ENCODE results near the gene GALNT17. TPM values are rescaled to one million over a fixed set of nuclear protein-coding genes. Genes with fewer than 3 reads are reported as not detected.
"Not testable (repeated sequence)": the region's sequence is repeated elsewhere in the genome, so short reads cannot be mapped to it uniquely, and the experiment has no call there.

GALNT17 gene
- polyA plus RNA-seq, 1 donor: 30.1 TPM

- DNase-seq: no peak
Observed at GRCh38 chr7:71638108-71638507, 506.2 kb downstream of the GALNT17 start.

- no peak for DNase-seq
Observed at GRCh38 chr7:71639382-71640085, 507.6 kb downstream of the GALNT17 start.

- not testable (repeated sequence) for DNase-seq
Observed at GRCh38 chr7:71643031-71643430, 511.1 kb downstream of the GALNT17 start.

- no peak for DNase-seq
Observed at GRCh38 chr7:71645836-71646235, 513.9 kb downstream of the GALNT17 start.

- DNase-seq: no peak
Observed at GRCh38 chr7:71649812-71650211, 517.9 kb downstream of the GALNT17 start.

- DNase-seq: no peak
Observed at GRCh38 chr7:71650653-71651337, 518.9 kb downstream of the GALNT17 start.

- no peak for DNase-seq
Observed at GRCh38 chr7:71652510-71652909, 520.6 kb downstream of the GALNT17 start.

GRCh38 chr7:71657386-71657785, 525.4 kb downstream of the GALNT17 start:
- DNase-seq: no peak

- no peak for DNase-seq
Observed at GRCh38 chr7:71659622-71660021, 527.7 kb downstream of the GALNT17 start.

GRCh38 chr7:71661671-71662224, 529.8 kb downstream of the GALNT17 start:
- DNase-seq: no peak

GRCh38 chr7:71665716-71666115, 533.8 kb downstream of the GALNT17 start:
- no peak for DNase-seq

- no peak for DNase-seq
Observed at GRCh38 chr7:71668572-71668971, 536.6 kb downstream of the GALNT17 start.

- DNase-seq: no peak
Observed at GRCh38 chr7:71679480-71679879, 547.5 kb downstream of the GALNT17 start.

GRCh38 chr7:71682181-71682580, 550.2 kb downstream of the GALNT17 start:
- no peak for DNase-seq

GRCh38 chr7:71682841-71683781, 551.2 kb downstream of the GALNT17 start:
- peak; percentile 22 for DNase-seq

- DNase-seq: no peak
Observed at GRCh38 chr7:71687286-71687685, 555.3 kb downstream of the GALNT17 start.

- DNase-seq: no peak
Observed at GRCh38 chr7:71687831-71688599, 556.1 kb downstream of the GALNT17 start.

- DNase-seq: no peak
Observed at GRCh38 chr7:71691538-71691937, 559.6 kb downstream of the GALNT17 start.

GRCh38 chr7:71694665-71695064, 562.7 kb downstream of the GALNT17 start:
- DNase-seq: no peak

GRCh38 chr7:71695186-71695585, 563.2 kb downstream of the GALNT17 start:
- DNase-seq: peak; percentile 44

- no peak for DNase-seq
Observed at GRCh38 chr7:71696511-71696910, 564.6 kb downstream of the GALNT17 start.

- DNase-seq: peak; percentile 40
Observed at GRCh38 chr7:71697400-71697799, 565.5 kb downstream of the GALNT17 start.

All from hindlimb muscle (tissue), 1 donor.